PFSK-1 (cell line): ENCODE results near the gene BACH1.

Source experiments
- POLR2AphosphoS5 ChIP-seq: IDR thresholded peaks from 2 replicates; pipeline ENCODE4 v1.6.1; 2012; ENCODE audit warnings: low read depth, mild to moderate bottlenecking, control low read depth, low read length, moderate library complexity
- REST ChIP-seq, 2 experiments: IDR thresholded peaks; 2 replicates each; pipeline versions ENCODE4 v1.6.1 to v1.8.0; 2011 to 2012; ENCODE audit warnings: low read depth in 2 of 2, low read length in 2 of 2, control low read depth in 1 of 2, inconsistent platforms in 1 of 2, mild to moderate bottlenecking in 1 of 2, moderate library complexity in 1 of 2; ENCODE audit not compliant: insufficient read depth in 1 of 2
- SIN3A ChIP-seq: IDR thresholded peaks from 2 replicates; pipeline ENCODE4 v1.6.1; 2012; ENCODE audit warnings: mild to moderate bottlenecking, low read length, moderate library complexity, borderline replicate concordance; ENCODE audit not compliant: insufficient read depth

- TF ChIP-seq POLR2AphosphoS5 (no peak), SIN3A (no peak), REST (IDR thresholded peaks at IDR 0.05; ENCODE audit: insufficient read depth in 1 of 2, low read depth in 2 of 2, low read length in 2 of 2) (no peak)
Measured at GRCh38 chr21:29389136-29389535, 90.4 kb downstream of the BACH1 start.
